HG03457 (cell line): ENCODE data around the gene WHRN.

Source experiments
- ATAC-seq: cut with Tn5 transposase; IDR thresholded peaks from one replicate; pipeline ENCODE4 v1.9.1; 2021; ENCODE audit warnings: moderate number of reproducible peaks; ENCODE audit not compliant: unreplicated experiment

WHRN gene

DNA sequence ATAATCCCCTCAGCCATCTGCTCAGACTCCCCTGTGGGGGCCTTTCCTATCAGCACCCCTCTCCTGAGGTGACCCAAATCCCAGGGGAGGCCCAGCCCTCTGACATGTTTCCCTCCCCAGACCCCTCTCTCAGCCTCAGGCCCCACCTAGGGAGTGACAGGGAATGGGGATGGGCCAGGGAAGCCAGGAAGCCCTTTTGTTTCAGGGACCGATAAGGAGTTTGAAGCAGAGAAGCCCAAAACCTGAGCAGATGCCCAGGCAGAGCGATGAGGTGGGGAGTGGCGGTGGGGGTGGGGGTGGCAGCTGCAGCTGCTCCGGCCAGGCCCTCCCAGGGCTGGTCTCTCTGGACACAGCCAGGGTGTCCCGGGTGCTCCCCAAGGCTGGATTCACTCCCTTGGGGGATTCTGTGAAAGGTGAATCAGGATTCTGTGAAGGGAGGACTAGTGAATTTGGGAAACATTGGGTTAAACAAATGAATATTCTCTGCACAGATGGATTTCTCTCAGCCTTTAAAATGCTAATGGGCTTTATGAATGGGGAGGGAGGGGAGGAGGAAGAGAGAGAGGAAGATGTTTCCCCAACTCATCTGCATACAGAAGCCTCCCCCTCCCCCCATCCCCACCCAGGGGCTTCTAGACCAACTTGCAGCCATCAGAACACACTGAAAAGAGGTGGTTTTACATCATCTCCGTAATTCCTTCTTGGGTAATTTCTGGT, 134.9 kb downstream of the WHRN start:
- no peak for ATAC-seq

- no peak for ATAC-seq
Measured at GRCh38 chr9:114369216-114370130, 135.8 kb downstream of the WHRN start.

GRCh38 chr9:114367772-114368569, 137.3 kb downstream of the WHRN start:
- ATAC-seq, result no peak

GRCh38 chr9:114367366-114367765, 137.9 kb downstream of the WHRN start:
- no peak for ATAC-seq

DNA sequence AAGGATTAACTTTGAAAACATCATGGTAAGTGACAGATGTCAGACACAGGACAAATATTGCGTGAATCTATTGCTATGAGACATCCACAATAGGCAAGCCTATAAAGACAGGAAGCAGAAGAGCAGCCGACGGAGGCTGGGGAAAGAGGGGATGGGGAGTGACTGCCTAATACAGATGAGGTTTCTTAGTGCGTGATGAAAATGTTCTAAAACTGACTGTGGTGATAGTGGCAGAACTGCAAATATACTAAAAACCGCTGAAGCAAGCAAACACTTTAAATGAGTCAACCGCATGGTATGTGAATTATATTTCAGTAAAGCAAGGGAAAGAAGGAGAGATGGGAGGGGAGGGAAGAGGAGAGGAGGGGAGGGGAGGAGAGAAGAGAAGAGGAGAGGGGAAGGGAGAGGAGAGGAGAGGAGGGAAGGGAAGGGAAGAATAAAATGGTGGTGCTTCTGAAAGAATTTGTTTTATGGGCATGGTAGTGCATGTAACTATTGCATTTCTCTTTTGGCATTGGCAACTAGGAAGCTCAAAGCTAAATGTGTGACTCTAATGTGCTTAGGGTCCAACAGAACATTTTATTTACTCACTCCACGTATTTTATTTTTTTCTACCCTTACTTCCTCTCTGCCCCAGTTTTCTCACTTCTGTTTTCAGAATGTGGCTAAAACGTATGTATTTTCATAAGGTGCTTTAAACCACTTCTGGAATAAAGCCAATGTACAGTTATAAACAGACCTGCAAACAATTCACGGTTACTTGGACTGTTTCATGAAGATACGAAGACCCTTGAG, 138.7 kb downstream of the WHRN start:
- ATAC-seq, result no peak

DNA sequence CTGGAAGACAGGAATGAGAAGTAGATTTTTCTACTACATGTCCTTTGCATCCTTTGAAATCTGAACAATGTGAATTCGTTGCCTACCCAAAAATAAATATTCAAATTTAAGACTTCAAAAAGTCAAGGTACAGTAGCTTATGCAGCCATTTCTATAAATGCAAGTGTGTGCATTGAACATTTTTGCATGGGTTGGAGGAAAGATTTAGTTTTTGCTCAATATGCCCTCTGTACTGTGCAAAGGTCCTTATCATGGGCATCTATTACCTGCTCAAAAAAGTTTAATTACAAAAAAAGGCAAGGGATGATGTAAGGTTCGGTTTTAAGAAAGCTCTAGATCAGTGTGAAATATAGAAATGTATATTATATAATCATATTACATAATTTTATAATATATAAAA, 140.1 kb downstream of the WHRN start:
- no peak for ATAC-seq

DNA sequence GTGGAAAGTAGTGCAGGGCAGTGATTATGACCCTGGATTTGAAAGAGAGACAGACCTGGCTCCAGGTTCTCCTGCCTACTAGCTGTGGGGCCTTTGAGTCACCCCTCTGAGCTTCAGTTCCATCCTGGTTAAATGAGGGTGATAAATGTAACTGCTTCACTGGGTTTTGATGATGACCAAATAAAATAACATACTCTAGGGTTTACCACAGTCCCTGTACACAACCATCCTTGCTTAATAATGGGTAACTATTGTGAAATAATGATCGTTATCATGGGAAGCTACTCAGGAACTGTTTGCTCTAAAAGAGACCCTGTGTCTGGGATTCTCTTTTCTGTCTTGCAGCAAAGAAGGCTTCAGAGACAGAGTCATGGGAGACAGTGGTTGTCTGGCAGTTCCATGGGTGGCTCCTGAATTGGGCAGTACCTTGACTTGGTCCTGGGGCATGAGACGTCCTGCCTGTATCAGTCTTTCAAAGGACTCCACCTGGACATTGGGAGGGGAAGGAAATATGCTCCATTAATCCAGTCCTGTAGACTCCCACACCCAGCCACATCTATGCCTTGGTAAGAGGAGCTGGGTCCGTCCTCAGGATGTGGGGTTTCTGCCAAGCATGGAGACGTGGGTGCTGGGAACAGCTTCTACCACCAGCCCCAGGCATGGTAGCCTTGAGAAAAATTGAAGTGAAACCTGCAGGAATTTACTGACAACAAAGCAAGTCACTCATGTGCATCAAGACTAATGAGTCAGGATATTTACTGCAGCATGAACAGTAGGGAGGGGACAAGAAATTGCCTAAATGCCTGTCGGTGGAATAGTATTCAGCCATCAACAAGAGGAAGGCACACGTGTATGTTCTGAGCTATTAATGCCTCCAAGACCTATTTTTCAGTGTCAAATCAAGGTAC, 140.9 kb downstream of the WHRN start:
- no peak for ATAC-seq

DNA sequence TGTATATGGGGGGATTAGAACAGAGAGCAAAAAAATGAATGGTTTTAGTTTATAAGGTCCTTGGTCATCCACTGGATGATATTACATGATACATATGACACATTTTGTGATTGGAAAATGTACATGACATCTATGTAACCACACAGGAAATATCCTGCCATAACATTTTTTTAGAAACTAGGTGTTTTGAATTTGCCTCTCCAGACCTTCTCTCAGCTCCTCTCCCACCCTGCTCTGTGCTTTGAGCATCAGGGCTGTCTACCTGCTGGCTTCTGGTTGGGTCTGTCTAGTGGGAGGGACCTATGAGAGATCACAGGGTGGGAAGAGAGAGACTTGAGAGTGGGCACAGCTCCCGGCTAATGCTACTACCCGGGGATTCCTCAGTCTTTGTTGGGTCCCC, 141.8 kb downstream of the WHRN start:
- no peak for ATAC-seq

- no peak for ATAC-seq
Measured at GRCh38 chr9:114362394-114362793, 142.9 kb downstream of the WHRN start.

- ATAC-seq, result no peak
Measured at GRCh38 chr9:114361542-114361941, 143.7 kb downstream of the WHRN start.

DNA sequence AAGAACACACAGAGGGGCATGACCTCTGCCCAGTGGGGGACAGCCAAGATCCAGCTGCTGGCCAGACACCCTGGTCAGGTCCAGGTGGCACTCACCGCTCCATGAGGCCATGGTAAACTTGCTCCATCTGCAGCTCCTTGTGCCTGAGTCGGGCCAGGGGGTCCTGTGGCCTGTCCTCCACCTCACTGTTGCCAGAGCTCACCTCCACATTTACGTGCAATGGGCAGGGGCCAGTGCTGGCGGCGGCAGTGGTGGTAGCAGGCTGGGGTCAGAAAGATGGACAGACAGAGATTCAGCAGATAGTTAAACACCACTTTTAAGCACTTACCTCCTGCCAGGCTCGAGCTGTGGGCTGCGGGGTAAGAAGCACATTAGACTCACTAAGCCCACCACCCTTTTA, 145.5 kb downstream of the WHRN start:
- ATAC-seq, result no peak

DNA sequence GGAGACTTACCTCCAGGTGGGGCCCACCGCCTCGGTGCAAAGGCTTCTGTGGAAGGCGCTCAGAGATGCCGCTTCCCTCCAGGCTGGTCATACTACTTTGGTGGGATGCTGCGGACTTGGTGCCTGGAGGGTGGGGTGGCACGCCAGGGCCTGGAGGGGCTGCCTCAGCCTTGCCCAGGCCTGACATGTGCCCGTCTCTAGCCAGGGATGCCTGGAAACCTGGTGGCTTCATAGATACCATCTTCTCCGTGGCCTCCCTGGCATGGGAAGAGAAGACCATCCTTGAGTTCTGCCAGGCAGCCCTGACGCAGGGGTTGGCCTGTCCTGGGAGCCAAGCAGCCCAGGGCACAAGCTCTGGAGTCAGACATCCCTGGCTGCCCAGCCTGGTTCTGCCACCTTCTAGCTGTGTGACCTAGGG, 147.4 kb downstream of the WHRN start:
- no peak for ATAC-seq

- no peak for ATAC-seq
Measured at GRCh38 chr9:114357360-114357759, 147.9 kb downstream of the WHRN start.

DNA sequence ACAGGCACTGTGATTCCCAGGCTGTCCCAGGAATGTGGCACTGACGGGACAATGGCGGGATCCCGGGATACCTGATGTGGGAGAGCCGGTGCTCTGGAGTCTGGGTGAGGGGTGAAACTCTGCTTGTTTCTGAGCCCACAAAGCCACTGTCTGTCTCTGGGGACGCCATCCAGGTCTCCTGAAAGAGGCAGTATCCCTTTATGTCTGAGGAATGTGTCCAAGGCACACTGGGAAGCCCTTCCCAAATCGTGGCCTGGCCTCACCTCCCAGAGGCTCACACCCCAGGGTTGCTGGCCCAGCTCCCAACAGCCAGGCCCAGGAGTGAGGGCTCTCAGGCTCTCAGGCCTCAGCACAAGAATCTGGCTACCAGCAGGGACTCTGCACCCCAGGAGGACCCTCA, 148.5 kb downstream of the WHRN start:
- no peak for ATAC-seq

DNA sequence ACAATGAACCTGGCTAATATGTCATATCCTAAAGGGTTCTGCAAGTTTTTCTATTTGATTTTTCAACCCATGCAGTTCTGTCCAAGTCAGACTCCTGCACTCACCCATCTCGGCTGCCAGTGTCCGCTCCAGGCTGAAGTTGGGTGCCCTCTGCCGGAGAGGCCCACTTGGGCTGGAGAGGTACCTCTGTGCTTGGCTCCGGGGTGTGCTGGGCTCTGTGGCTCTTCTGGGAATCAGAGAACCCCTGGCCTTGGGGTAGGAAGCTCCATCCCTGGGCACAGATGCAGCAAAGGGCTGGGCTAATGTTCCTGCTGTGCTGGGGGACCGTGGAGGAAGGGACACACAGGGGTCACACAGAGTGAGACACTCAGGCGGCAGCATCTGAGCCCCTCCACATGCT, 149.5 kb downstream of the WHRN start:
- no peak for ATAC-seq
